Gastrocnemius medialis (tissue), 4 donors: ENCODE measurements around the gene ARHGAP5. TPM values are rescaled to one million over a fixed set of nuclear protein-coding genes. Genes with fewer than 3 reads are reported as not detected.

Experiments used
- ATAC-seq, 2 donors: fragments of 150-250 bp; one replicate each; pipeline ENCODE4 v1.9.1; 2016
- DNase-seq, 2 donors: peaks; one replicate each; pipeline ENCODE4 v3.0.0-alpha.2; 2019
- H3K27ac ChIP-seq, 4 donors: fragments of 200-600 bp; sonication (generic); 1 replicate in 1 of 4; 2 replicates in 3 of 4; pipeline ENCODE4 v1.5.1; 2016 to 2018; ENCODE audit warnings: mild to moderate bottlenecking in 2 of 4, moderate library complexity in 1 of 4
- H3K27me3 ChIP-seq, 3 donors: fragments of 200-600 bp; sonication (generic) in 2 of 3; 1 replicate in 1 of 3; 2 replicates in 2 of 3; pipeline versions ENCODE4 v1.5.1 to v1.6.0; 2016 to 2019; ENCODE audit warnings: mild to moderate bottlenecking in 1 of 3, moderate library complexity in 1 of 3
- H3K36me3 ChIP-seq, 2 donors: fragments of 200-600 bp; sonication (generic) in 1 of 2; one replicate each; pipeline ENCODE4 v1.5.1; 2017 to 2018
- H3K4me1 ChIP-seq, 2 donors: fragments of 200-600 bp; sonication (generic) in 1 of 2; one replicate each; pipeline ENCODE4 v1.5.1; 2016 to 2017; ENCODE audit warnings: mild to moderate bottlenecking in 2 of 2
- H3K4me3 ChIP-seq, 4 donors: fragments of 200-600 bp; sonication (generic) in 3 of 4; 1 replicate in 1 of 4; 2 replicates in 3 of 4; pipeline ENCODE4 v1.5.1; 2016 to 2019; ENCODE audit warnings: mild to moderate bottlenecking in 2 of 4
- H3K9me3 ChIP-seq, 3 donors: fragments of 200-600 bp; sonication (generic) in 2 of 3; 1 replicate in 1 of 3; 2 replicates in 2 of 3; pipeline ENCODE4 v1.5.1; 2016 to 2019
- POLR2A ChIP-seq, 2 donors: fragments of 450-650 bp; IDR thresholded peaks; one replicate each; pipeline ENCODE4 v1.6.1; 2017; ENCODE audit warnings: antibody characterized with exemption in 2 of 2, mild to moderate bottlenecking in 2 of 2, moderate library complexity in 2 of 2
- in situ Hi-C, 4 donors: fragments of 200-750 bp; cut with MboI; loops; one replicate each; pipeline versions ENCODE4 v1.15.0 to v1.8.0; 2017; ENCODE audit warnings: low sequenced_read_pairs in 4 of 4
- intact Hi-C: fragments of 100-400 bp; cut with DNase I; formaldehyde crosslinking; loops from one replicate; pipeline ENCODE4 v1.15.1; 2023; ENCODE audit warnings: low total_unique reads
- total RNA-seq, 4 donors: library from RNA; depleted of rRNA; stranded (reverse); fragments of >200 nt; gene quantifications; one replicate each; pipeline versions ENCODE4 v1.1.0 to v1.2.3, GENCODE V29; 2016
- TF ChIP-seq, protein P1 (sequence below), 5 experiments: fragments of 450-650 bp in 3 of 5; fragments of 200-600 bp in 2 of 5; sonication (generic) in 2 of 5; IDR thresholded peaks in 4 of 5; conservative IDR thresholded peaks in 1 of 5; 1 replicate in 4 of 5; 2 replicates in 1 of 5; pipeline ENCODE4 v1.5.1; 2016 to 2019; ENCODE audit warnings: antibody characterized with exemption in 5 of 5, mild to moderate bottlenecking in 3 of 5, moderate library complexity in 3 of 5

The ARHGAP5 gene
- total RNA-seq, 4 donors from 2014 or later: 56.5 to 76.9 (median 66.9) TPM

DNA sequence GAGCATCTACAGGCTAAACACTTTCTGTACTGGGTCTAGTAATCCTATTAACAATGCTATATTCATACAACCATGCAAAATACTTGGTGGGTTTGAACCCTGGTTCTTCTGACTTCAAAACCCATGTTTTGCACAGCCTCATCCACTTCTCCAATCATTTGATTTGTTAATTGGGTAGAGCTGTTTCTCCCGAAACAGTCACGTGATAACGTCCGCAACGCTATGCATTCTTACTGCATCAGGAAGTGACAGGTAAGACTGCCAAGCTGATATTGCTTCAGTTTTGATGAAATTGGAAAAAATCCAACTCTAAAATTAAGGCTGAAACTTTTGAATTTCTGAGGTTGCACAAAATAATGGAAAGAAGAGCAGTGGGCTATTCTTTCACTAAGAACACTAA, 94.4 kb downstream of the ARHGAP5 start:
- no peak for DNase-seq
- no peaks in the 10 kb centered on the region for H3K36me3 ChIP-seq
- TF ChIP-seq, protein P1, sequence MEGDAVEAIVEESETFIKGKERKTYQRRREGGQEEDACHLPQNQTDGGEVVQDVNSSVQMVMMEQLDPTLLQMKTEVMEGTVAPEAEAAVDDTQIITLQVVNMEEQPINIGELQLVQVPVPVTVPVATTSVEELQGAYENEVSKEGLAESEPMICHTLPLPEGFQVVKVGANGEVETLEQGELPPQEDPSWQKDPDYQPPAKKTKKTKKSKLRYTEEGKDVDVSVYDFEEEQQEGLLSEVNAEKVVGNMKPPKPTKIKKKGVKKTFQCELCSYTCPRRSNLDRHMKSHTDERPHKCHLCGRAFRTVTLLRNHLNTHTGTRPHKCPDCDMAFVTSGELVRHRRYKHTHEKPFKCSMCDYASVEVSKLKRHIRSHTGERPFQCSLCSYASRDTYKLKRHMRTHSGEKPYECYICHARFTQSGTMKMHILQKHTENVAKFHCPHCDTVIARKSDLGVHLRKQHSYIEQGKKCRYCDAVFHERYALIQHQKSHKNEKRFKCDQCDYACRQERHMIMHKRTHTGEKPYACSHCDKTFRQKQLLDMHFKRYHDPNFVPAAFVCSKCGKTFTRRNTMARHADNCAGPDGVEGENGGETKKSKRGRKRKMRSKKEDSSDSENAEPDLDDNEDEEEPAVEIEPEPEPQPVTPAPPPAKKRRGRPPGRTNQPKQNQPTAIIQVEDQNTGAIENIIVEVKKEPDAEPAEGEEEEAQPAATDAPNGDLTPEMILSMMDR (IDR thresholded peaks at IDR 0.05 in 4 of 5, conservative IDR thresholded peaks at IDR 0.05 in 1 of 5): no peak
- no peak for TF ChIP-seq POLR2A (IDR thresholded peaks at IDR 0.05)

DNA sequence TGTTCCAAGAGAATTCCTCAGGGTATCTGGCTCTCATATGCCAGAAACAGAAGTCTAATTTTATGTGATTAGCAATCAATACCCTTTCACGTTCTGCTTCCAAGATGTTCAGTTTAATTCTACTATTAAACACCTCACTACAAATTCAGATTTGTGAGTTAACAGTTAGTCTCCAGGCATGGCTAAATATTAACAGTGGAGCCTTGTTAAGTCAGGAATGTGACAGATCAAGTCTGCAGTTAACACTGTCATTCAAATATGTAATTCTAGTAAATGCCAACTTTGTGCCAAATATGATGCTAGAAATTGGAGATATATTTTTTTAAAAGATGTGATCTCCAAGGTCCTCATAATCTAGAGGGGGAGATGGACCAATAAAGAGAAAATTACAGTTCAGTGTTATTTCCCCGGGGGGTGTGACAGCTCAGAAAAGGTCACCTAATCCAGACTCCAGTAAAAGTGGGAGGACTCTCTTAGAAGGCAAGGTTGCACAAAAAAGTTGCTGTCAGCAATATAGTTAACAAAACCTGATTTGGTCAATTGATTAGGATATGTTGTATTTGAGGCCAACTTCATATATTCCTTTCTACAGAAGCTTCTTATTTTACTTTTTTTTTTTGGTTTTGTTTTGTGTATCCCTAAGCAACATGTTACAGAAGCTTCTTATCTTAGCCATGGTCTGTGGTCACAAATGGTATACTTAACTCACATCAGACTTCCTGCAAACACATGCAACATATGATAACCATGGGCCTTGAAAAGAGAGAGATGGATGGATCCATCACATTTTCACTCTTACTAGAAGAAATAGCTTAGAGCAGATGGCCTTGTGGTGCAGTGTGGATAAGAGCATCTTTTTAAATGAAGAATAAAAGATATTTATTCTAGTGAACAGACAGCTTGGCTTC, 106.3 kb downstream of the ARHGAP5 start:
- intact Hi-C loops: no loop called here
- Histone ChIP-seq H3K4me1 (no peaks in the 10 kb centered on the region), H3K27ac (no peak overlapping the region), H3K36me3 (no peaks in the 10 kb centered on the region), H3K9me3 (peaks cover 0 to 3% (median 0%) of the 10 kb centered on the region in 3 donors), H3K27me3 (no peaks in the 10 kb centered on the region), H3K4me3 (no peak overlapping the region)
- in situ Hi-C loops: no loop called here
- no peak for ATAC-seq
- no peak for DNase-seq
- TF ChIP-seq, protein P1 (IDR thresholded peaks at IDR 0.05 in 4 of 5, conservative IDR thresholded peaks at IDR 0.05 in 1 of 5): no peak
- no peak for TF ChIP-seq POLR2A (IDR thresholded peaks at IDR 0.05)

More for the DNA sequence above, 94.4 kb downstream of the ARHGAP5 start:
- Histone ChIP-seq H3K9me3 (no peaks in the 10 kb centered on the region), H3K4me3 (no peak overlapping the region), H3K27me3 (no peaks in the 10 kb centered on the region), H3K27ac (no peak overlapping the region), H3K4me1 (no peaks in the 10 kb centered on the region)
- intact Hi-C loops: no loop called here
- in situ Hi-C loops: no loop called here
- no peak for ATAC-seq

GRCh38 chr14:32185097-32185496, 108.0 kb downstream of the ARHGAP5 start:
- no peak for DNase-seq

DNA sequence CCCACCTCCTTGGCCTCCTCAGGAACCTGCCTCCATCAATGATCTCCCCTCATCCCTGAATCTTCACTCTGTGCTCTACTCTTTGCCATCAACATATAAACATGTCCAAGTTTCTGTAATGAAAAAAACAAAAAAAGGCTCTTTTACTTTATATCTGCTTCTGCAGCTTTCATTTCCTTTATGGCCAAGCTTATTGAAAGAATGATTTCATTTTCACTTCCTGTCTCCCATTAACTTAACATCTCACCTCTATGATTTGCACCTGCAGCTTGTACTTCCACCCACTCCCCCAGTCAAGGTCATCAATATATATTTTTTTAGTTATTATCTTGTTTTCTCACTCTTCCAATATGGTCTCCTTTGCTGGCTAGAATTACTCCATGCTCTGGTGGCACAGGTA, 109.1 kb downstream of the ARHGAP5 start:
- TF ChIP-seq, protein P1 (IDR thresholded peaks at IDR 0.05 in 4 of 5, conservative IDR thresholded peaks at IDR 0.05 in 1 of 5): no peak
- TF ChIP-seq POLR2A (IDR thresholded peaks at IDR 0.05): no peak
- H3K4me1 ChIP-seq: no peaks in the 10 kb centered on the region
- DNase-seq: no peak
- H3K36me3 ChIP-seq: no peaks in the 10 kb centered on the region
- H3K9me3 ChIP-seq: peaks cover 0 to 3% (median 0%) of the 10 kb centered on the region in 3 donors
- H3K4me3 ChIP-seq: no peak overlapping the region
- no peak for ATAC-seq
- no peak overlapping the region for H3K27ac ChIP-seq
- in situ Hi-C loops (no loop called here), intact Hi-C loops (no loop called here)
- H3K27me3 ChIP-seq: no peaks in the 10 kb centered on the region

More at GRCh38 chr14:32185097-32185496, 108.0 kb downstream of the ARHGAP5 start:
- Histone ChIP-seq H3K27me3 (no peaks in the 10 kb centered on the region), H3K9me3 (peaks cover 0 to 3% (median 0%) of the 10 kb centered on the region in 3 donors), H3K27ac (no peak overlapping the region), H3K36me3 (no peaks in the 10 kb centered on the region), H3K4me1 (no peaks in the 10 kb centered on the region), H3K4me3 (no peak overlapping the region)
- in situ Hi-C loops (no loop called here), intact Hi-C loops (no loop called here)
- ATAC-seq: no peak
- TF ChIP-seq POLR2A (IDR thresholded peaks at IDR 0.05): no peak
- TF ChIP-seq, protein P1 (IDR thresholded peaks at IDR 0.05 in 4 of 5, conservative IDR thresholded peaks at IDR 0.05 in 1 of 5): no peak
